ENCODE measurements around the gene VWA7.

- TF ChIP-seq CTCF (IDR thresholded peaks at IDR 0.05) (no peak), POLR2A (IDR thresholded peaks at IDR 0.05) (no peak)
These were observed 14.9 kb upstream of the VWA7 start for GRCh38 chr6:31792090-31792374.
